GM10266 (cell line): Measurements from ENCODE around the gene POU2AF1.

Experiments used
- DNase-seq: peaks from one replicate; pipeline ENCODE4 v3.0.0; 2012; ENCODE audit errors: extremely low spot score
- CTCF ChIP-seq: IDR thresholded peaks from 2 replicates; pipeline ENCODE4 v1.5.1; 2012; ENCODE audit warnings: mild to moderate bottlenecking, low read depth; ENCODE audit not compliant: control insufficient read depth, insufficient read depth; ENCODE audit errors: missing control alignments

The POU2AF1 gene

GRCh38 chr11:111355101-111355500 lies 24.0 kb downstream of the POU2AF1 start:
- no peak for DNase-seq
- no peak for TF ChIP-seq CTCF

DNA sequence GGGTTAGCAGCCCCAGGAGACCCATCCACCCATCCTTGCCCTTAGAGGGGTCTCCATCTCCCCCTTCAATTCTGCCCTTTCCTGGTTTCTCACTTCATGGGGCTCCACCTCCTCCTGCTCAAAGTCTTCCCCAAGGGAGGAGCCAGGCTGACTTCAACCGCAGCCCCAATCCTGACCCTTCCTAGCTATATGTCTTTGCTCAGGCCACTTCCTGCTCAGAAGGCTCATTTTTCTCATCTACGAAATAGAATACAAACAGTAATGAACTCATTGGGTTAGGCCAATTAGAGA lies 24.5 kb downstream of the POU2AF1 start:
- TF ChIP-seq CTCF = no peak
- DNase-seq = no peak

- TF ChIP-seq CTCF = no peak
These were observed 25.1 kb downstream of the POU2AF1 start for GRCh38 chr11:111353776-111354600.

GRCh38 chr11:111352935-111353710 lies 26.0 kb downstream of the POU2AF1 start:
- DNase-seq = no peak
- TF ChIP-seq CTCF = no peak

More at GRCh38 chr11:111353776-111354600, 25.1 kb downstream of the POU2AF1 start:
- DNase-seq = no peak

- no peak for TF ChIP-seq CTCF
These were observed 26.8 kb downstream of the POU2AF1 start for GRCh38 chr11:111352231-111352746.

DNA sequence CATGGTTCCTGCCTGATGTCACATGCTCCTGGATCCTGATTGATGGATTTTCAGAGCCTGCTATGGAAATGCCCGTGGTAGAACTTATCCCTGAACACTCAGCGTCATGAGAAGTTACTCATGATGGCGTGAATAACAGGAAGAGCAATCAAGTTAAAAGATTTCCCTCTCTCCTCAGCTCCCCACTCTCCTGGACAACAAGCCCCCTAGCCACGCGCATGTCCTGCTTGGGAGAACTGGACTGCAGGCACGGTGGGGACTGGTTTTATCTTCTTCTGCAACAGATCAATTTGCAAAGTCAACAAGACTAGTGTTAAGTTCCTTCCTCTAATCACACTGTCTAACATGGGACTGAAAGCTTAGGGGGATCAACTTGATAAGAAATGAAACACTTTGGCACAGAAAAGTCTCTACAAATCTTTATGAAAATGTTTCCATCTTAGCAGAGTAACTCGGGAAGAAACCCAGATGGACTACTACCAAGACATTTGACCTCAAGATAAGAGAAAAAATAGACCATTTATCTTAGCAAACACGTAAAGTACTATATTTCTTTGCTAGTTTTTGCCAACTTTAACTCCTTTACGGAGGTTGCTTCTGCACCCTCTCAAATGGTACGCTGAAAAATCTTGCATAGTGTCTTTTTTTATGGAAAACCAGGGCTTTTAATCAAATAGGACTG lies 27.6 kb downstream of the POU2AF1 start:
- no peak for DNase-seq
- no peak for TF ChIP-seq CTCF

More at GRCh38 chr11:111352231-111352746, 26.8 kb downstream of the POU2AF1 start:
- DNase-seq = no peak
